ENCODE measurements around the gene ARHGAP45. TPM values are rescaled to one million over a fixed set of nuclear protein-coding genes. Genes with fewer than 3 reads are reported as not detected.

Gene ARHGAP45
- total and polyA plus RNA-seq, 9 of the 15 experiments (the other 6 are each of a cell fraction or from before 2014, with no cell fraction given), result 0.08 to 22.1 (median 4.2) TPM

GRCh38 chr19:1028062-1028926 lies 38.7 kb upstream of the ARHGAP45 start (continued):
- TF ChIP-seq ETS1 (conservative IDR thresholded peaks at IDR 0.05; ENCODE audit: control insufficient read depth, low read depth, low read length) (no peak), FOXK2 (conservative IDR thresholded peaks at IDR 0.05 in 1 of 2, IDR thresholded peaks at IDR 0.05 in 1 of 2; ENCODE audit: low read depth in 2 of 2) (no peak), FIP1L1 (IDR thresholded peaks at IDR 0.05; ENCODE audit: low read depth, low read length, poor library complexity, severe bottlenecking) (no peak), ZNF639 (CRISPR knock-in tag; conservative IDR thresholded peaks at IDR 0.05 in 1 of 2, IDR thresholded peaks at IDR 0.05 in 1 of 2) (0 out of 4 replicates have a peak, but pooled peaks of 1 of the 2 experiments have one; percentile 50), JUND (IDR thresholded peaks at IDR 0.05; ENCODE audit: borderline replicate concordance, low read depth, low read length) (no peak), JUND (tag; IDR thresholded peaks at IDR 0.05; ENCODE audit: borderline replicate concordance, low read depth, low read length) (no peak), ARID1B (IDR thresholded peaks at IDR 0.05) (peak; percentile 33; the same call in 1 of the 2 replicates), TEAD4 (IDR thresholded peaks at IDR 0.05; ENCODE audit: low read length) (peak; percentile 63), TEAD4 (CRISPR knock-in tag; IDR thresholded peaks at IDR 0.05; ENCODE audit: borderline replicate concordance) (no peak), ETV1 (tag; conservative IDR thresholded peaks at IDR 0.05; ENCODE audit: low read depth) (peak; percentile 50; the same call in 1 of the 2 replicates), CBX1 (IDR thresholded peaks at IDR 0.05; ENCODE audit: low read depth) (peak; percentile 78), GATA2 (CRISPR knock-in tag; IDR thresholded peaks at IDR 0.05) (no peak), ZFX (CRISPR knock-in tag; IDR thresholded peaks at IDR 0.05) (peak; percentile 38; the same call in 1 of the 2 replicates), NFIX (CRISPR knock-in tag; IDR thresholded peaks at IDR 0.05; ENCODE audit: low read depth) (no peak), LEF1 (IDR thresholded peaks at IDR 0.05) (0 out of 2 replicates have a peak, but pooled peaks have one; percentile 32), ZNF511 (CRISPR knock-in tag; IDR thresholded peaks at IDR 0.05) (no peak), MBD2 (IDR thresholded peaks at IDR 0.05; ENCODE audit: borderline replicate concordance, low read depth) (peak; percentile 25; the same call in 1 of the 2 replicates), SUPT5H (IDR thresholded peaks at IDR 0.05) (0 out of 2 replicates have a peak, but pooled peaks have one; percentile 29), PHF21A (IDR thresholded peaks at IDR 0.05; ENCODE audit: borderline replicate concordance, low read depth) (no peak), BDP1 (IDR thresholded peaks at IDR 0.05; ENCODE audit: insufficient read depth, insufficient read length) (no peak), CSDE1 (IDR thresholded peaks at IDR 0.05) (no peak), NR2C1 (IDR thresholded peaks at IDR 0.05) (no peak), NR2C1 (tag; IDR thresholded peaks at IDR 0.05) (peak; percentile 27; the same call in 1 of the 2 replicates), ILK (tag; IDR thresholded peaks at IDR 0.05; ENCODE audit: borderline replicate concordance, low read depth) (no peak), RB1 (IDR thresholded peaks at IDR 0.05; ENCODE audit: low read depth) (peak; percentile 48; the same call in 1 of the 2 replicates), PHTF2 (CRISPR knock-in tag; IDR thresholded peaks at IDR 0.05) (no peak)
